SK-N-MC (cell line): ENCODE data around the gene CKAP2L.

Experiments used
- EZH2 ChIP-seq: fragments of 200-600 bp; sonication (generic); IDR thresholded peaks from one replicate; pipeline ENCODE4 v1.6.1; 2017; ENCODE audit warnings: antibody characterized with exemption
- POLR2AphosphoS5 ChIP-seq: IDR thresholded peaks from 2 replicates; pipeline ENCODE4 v1.6.1; 2012; ENCODE audit warnings: mild to moderate bottlenecking, low read depth, low read length, borderline replicate concordance

GRCh38 chr2:112740527-112740926 lies 23.9 kb downstream of the CKAP2L start:
- TF ChIP-seq POLR2AphosphoS5 (no peak), EZH2 (no peak)
